ENCODE measurements around the gene CDHR5. TPM values are rescaled to one million over a fixed set of nuclear protein-coding genes. Genes with fewer than 3 reads are reported as not detected.

Gene CDHR5
- total RNA-seq, 1 donor from 2014 or later, result not detected

- Histone ChIP-seq H3K4me3 (ENCODE audit: low read depth, low read length) (no peak overlapping the region), H3K27me3 (ENCODE audit: control insufficient read depth, insufficient read depth, low read length) (no peaks in the 10 kb centered on the region), H3K36me3 (ENCODE audit: control insufficient read depth, insufficient read depth, low read length) (peaks cover 49% of the 10 kb centered on the region)
- FAIRE-seq (no peak), DNase-seq (ENCODE audit: low read depth) (no peak)
- TF ChIP-seq, protein P1, sequence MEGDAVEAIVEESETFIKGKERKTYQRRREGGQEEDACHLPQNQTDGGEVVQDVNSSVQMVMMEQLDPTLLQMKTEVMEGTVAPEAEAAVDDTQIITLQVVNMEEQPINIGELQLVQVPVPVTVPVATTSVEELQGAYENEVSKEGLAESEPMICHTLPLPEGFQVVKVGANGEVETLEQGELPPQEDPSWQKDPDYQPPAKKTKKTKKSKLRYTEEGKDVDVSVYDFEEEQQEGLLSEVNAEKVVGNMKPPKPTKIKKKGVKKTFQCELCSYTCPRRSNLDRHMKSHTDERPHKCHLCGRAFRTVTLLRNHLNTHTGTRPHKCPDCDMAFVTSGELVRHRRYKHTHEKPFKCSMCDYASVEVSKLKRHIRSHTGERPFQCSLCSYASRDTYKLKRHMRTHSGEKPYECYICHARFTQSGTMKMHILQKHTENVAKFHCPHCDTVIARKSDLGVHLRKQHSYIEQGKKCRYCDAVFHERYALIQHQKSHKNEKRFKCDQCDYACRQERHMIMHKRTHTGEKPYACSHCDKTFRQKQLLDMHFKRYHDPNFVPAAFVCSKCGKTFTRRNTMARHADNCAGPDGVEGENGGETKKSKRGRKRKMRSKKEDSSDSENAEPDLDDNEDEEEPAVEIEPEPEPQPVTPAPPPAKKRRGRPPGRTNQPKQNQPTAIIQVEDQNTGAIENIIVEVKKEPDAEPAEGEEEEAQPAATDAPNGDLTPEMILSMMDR (IDR thresholded peaks at IDR 0.05; ENCODE audit: insufficient read depth, low read length, severe bottlenecking), result no peak
These were observed 13.5 kb downstream of the CDHR5 start for GRCh38 chr11:611001-611996.

DNA sequence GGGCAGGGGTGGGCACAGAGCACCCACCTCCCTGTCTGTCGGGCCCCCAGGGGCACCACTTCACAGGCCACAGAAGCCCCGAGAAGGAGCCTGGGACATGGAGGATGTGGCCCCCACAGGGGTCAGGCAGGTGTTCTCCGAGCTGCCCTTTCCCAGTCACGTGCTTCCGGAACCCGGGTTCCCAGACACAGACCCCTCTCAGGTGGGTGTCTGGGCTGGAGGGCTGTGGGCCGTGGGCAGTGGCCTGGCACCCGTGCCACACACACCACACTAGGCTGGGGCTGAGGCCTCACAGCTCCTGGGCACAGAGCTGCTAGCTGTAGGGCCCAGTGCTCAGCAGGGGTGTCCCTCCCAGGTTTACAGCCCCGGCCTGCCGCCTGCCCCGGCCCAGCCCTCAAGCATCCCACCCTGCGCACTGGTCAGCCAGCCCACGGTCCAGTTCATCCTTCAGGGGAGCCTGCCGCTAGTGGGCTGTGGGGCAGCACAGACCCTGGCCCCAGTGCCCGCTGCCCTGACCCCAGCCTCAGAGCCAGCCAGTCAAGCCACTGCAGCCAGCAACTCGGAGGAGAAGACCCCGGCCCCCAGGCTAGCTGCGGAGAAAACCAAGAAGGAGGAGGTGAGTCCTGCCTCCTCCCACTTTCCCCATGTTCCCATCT is 14.5 kb downstream of the CDHR5 start:
- H3K36me3 ChIP-seq (ENCODE audit: control insufficient read depth, insufficient read depth, low read length), result peaks cover 56% of the 10 kb centered on the region
- TF ChIP-seq, protein P1 (IDR thresholded peaks at IDR 0.05; ENCODE audit: insufficient read depth, low read length, severe bottlenecking), result no peak
- H3K4me3 ChIP-seq (ENCODE audit: low read depth, low read length), result no peak overlapping the region
- FAIRE-seq, result no peak
- DNase-seq (ENCODE audit: low read depth), result no peak
- H3K27me3 ChIP-seq (ENCODE audit: control insufficient read depth, insufficient read depth, low read length), result no peaks in the 10 kb centered on the region

- Histone ChIP-seq H3K36me3 (ENCODE audit: control insufficient read depth, insufficient read depth, low read length) (peaks cover 63% of the 10 kb centered on the region), H3K27me3 (ENCODE audit: control insufficient read depth, insufficient read depth, low read length) (no peaks in the 10 kb centered on the region), H3K4me3 (ENCODE audit: low read depth, low read length) (no peak overlapping the region)
- TF ChIP-seq, protein P1 (IDR thresholded peaks at IDR 0.05; ENCODE audit: insufficient read depth, low read length, severe bottlenecking), result no peak
- no peak for FAIRE-seq
- no peak for DNase-seq (ENCODE audit: low read depth)
These were observed 15.4 kb downstream of the CDHR5 start for GRCh38 chr11:609341-609811.

DNA sequence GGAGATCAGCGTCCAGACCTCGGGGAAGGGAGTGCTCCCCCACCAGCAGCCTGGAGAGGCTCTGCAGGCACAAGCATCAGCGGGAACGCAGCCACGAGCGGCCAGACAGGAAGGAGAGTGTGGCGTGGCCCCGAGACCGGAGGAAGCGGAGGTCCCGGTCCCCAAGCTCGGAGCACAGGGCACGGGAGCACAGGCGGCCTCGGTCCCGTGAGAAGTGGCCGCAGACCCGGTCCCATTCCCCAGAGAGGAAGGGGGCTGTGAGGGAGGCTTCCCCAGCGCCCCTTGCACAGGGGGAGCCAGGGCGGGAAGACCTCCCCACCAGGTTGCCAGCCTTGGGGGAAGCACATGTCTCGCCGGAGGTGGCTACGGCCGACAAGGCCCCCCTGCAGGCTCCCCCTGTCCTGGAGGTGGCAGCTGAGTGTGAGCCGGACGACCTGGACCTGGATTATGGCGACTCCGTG is 15.9 kb downstream of the CDHR5 start:
- no peak for FAIRE-seq
- no peak overlapping the region for H3K4me3 ChIP-seq (ENCODE audit: low read depth, low read length)
- TF ChIP-seq, protein P1 (IDR thresholded peaks at IDR 0.05; ENCODE audit: insufficient read depth, low read length, severe bottlenecking), result no peak
- no peaks in the 10 kb centered on the region for H3K27me3 ChIP-seq (ENCODE audit: control insufficient read depth, insufficient read depth, low read length)
- no peak for DNase-seq (ENCODE audit: low read depth)
- peaks cover 64% of the 10 kb centered on the region for H3K36me3 ChIP-seq (ENCODE audit: control insufficient read depth, insufficient read depth, low read length)

DNA sequence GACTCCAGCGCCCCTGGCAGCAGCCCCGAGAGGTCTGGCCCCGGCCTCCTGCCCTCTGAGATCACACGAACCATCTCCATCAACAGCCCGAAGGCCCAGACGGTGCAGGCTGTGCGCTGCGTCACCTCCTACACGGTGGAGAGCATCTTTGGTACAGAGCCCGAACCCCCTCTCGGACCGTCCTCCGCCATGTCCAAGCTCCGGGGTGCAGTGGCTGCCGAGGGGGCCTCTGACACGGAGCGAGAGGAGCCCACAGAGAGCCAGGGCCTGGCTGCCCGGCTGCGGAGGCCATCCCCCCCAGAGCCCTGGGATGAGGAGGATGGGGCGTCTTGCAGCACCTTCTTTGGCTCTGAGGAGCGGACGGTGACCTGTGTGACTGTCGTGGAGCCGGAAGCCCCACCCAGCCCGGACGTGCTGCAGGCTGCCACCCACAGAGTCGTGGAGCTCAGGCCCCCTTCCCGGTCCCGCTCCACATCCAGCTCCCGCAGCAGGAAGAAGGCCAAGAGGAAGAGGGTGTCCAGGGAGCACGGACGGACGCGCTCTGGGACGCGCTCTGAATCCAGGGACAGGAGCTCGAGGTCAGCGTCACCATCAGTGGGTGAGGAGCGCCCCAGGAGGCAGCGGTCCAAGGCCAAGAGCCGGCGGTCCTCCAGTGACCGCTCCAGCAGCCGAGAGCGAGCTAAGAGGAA is 16.6 kb downstream of the CDHR5 start:
- H3K36me3 ChIP-seq (ENCODE audit: control insufficient read depth, insufficient read depth, low read length), result peaks cover 63% of the 10 kb centered on the region
- FAIRE-seq (no peak), DNase-seq (ENCODE audit: low read depth) (no peak)
- no peak overlapping the region for H3K4me3 ChIP-seq (ENCODE audit: low read depth, low read length)
- TF ChIP-seq, protein P1 (IDR thresholded peaks at IDR 0.05; ENCODE audit: insufficient read depth, low read length, severe bottlenecking), result no peak
- H3K27me3 ChIP-seq (ENCODE audit: control insufficient read depth, insufficient read depth, low read length), result no peaks in the 10 kb centered on the region

All from bronchial epithelial cell (primary cell).